PC-3 (cell line): ENCODE measurements around the gene HPS6.

Experiments used
- CTCF ChIP-seq: fragments of 300-600 bp; sonication (generic); conservative IDR thresholded peaks from 2 replicates; pipeline ENCODE4 v1.5.1; 2017; ENCODE audit warnings: antibody characterized with exemption, low read depth, mild to moderate bottlenecking, low read length
- EZH2phosphoT487 ChIP-seq: fragments of 300-600 bp; sonication (generic); IDR thresholded peaks from 2 replicates; pipeline ENCODE4 v1.6.1; 2018; ENCODE audit warnings: mild to moderate bottlenecking, antibody characterized with exemption, low read length, borderline replicate concordance

- TF ChIP-seq EZH2phosphoT487 (no peak), CTCF (no peak)
Measured at GRCh38 chr10:102020938-102021337, 44.2 kb upstream of the HPS6 start.
